C4-2B (cell line): ENCODE measurements around the gene TAF3.

Experiments used
- ZFX ChIP-seq: fragments of 450-650 bp; IDR thresholded peaks from 2 replicates; pipeline ENCODE4 v1.6.1; 2017
- TF ChIP-seq, protein P1 (sequence below): fragments of 450-650 bp; conservative IDR thresholded peaks from 2 replicates; pipeline ENCODE4 v1.5.1; 2017; ENCODE audit warnings: mild to moderate bottlenecking

DNA sequence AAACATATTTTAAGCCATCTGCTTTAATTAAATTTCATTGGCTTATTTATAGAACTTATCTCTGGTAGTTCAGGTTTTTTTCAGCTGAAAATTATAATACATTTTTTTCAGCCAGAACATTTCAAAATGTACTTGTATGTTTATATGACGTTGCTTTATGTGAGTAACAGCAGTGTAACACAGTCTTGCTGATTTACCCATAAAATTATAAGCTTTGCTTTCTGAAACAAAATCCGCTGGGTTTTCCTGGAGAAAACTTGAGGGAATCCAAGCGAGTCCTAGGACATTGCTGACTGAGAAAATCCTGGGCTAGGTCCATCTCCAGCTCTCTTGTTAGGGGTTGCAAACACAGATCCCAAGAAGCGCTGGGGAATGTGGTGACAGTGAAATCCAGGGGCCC is 124.0 kb downstream of the TAF3 start:
- TF ChIP-seq, protein P1, sequence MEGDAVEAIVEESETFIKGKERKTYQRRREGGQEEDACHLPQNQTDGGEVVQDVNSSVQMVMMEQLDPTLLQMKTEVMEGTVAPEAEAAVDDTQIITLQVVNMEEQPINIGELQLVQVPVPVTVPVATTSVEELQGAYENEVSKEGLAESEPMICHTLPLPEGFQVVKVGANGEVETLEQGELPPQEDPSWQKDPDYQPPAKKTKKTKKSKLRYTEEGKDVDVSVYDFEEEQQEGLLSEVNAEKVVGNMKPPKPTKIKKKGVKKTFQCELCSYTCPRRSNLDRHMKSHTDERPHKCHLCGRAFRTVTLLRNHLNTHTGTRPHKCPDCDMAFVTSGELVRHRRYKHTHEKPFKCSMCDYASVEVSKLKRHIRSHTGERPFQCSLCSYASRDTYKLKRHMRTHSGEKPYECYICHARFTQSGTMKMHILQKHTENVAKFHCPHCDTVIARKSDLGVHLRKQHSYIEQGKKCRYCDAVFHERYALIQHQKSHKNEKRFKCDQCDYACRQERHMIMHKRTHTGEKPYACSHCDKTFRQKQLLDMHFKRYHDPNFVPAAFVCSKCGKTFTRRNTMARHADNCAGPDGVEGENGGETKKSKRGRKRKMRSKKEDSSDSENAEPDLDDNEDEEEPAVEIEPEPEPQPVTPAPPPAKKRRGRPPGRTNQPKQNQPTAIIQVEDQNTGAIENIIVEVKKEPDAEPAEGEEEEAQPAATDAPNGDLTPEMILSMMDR: no peak
- no peak for TF ChIP-seq ZFX
